Kidney epithelial cell (primary cell): ENCODE results near the gene CXCL12. TPM values are rescaled to one million over a fixed set of nuclear protein-coding genes. Genes with fewer than 3 reads are reported as not detected.

Experiments
- DNase-seq: peaks from one replicate; pipeline ENCODE4 v3.0.0-alpha.2; 2010; ENCODE audit warnings: low read depth
- H3K27me3 ChIP-seq: 2 replicates; pipeline ENCODE4 v1.6.0; 2011; ENCODE audit warnings: low read length; ENCODE audit not compliant: control insufficient read depth, insufficient read depth
- H3K36me3 ChIP-seq: 2 replicates; pipeline ENCODE4 v1.5.1; 2011; ENCODE audit warnings: low read length; ENCODE audit not compliant: control insufficient read depth, insufficient read depth
- H3K4me3 ChIP-seq: 2 replicates; pipeline ENCODE4 v1.5.1; 2011; ENCODE audit warnings: low read depth, mild to moderate bottlenecking, control low read depth, low read length
- CTCF ChIP-seq: IDR thresholded peaks from 2 replicates; pipeline ENCODE4 v1.5.1; 2011; ENCODE audit warnings: mild to moderate bottlenecking, moderate library complexity, low read length, control low read depth, inconsistent platforms; ENCODE audit not compliant: insufficient read depth, poor library complexity, severe bottlenecking
- total RNA-seq: library from RNA; depleted of rRNA; stranded (reverse); fragments of >200 nt; gene quantifications from 2 replicates; pipeline ENCODE4 v1.2.3, GENCODE V29; 2015

CXCL12 gene
- total RNA-seq, 1 donor from 2014 or later, result 13.5 TPM

- no peak for DNase-seq
- Histone ChIP-seq H3K4me3 (no peak overlapping the region), H3K27me3 (peaks cover 43% of the 10 kb centered on the region), H3K36me3 (no peaks in the 10 kb centered on the region)
- TF ChIP-seq CTCF, result no peak
These were observed 972 bp upstream of the CXCL12 start for GRCh38 chr10:44385696-44386441.

- DNase-seq, result no peak
- peak overlapping the region; percentile 27 for H3K4me3 ChIP-seq
- TF ChIP-seq CTCF, result no peak
- no peaks in the 10 kb centered on the region for H3K36me3 ChIP-seq
- H3K27me3 ChIP-seq, result peaks cover 43% of the 10 kb centered on the region
These were observed 284 bp downstream of the CXCL12 start for GRCh38 chr10:44384601-44385025.

DNA sequence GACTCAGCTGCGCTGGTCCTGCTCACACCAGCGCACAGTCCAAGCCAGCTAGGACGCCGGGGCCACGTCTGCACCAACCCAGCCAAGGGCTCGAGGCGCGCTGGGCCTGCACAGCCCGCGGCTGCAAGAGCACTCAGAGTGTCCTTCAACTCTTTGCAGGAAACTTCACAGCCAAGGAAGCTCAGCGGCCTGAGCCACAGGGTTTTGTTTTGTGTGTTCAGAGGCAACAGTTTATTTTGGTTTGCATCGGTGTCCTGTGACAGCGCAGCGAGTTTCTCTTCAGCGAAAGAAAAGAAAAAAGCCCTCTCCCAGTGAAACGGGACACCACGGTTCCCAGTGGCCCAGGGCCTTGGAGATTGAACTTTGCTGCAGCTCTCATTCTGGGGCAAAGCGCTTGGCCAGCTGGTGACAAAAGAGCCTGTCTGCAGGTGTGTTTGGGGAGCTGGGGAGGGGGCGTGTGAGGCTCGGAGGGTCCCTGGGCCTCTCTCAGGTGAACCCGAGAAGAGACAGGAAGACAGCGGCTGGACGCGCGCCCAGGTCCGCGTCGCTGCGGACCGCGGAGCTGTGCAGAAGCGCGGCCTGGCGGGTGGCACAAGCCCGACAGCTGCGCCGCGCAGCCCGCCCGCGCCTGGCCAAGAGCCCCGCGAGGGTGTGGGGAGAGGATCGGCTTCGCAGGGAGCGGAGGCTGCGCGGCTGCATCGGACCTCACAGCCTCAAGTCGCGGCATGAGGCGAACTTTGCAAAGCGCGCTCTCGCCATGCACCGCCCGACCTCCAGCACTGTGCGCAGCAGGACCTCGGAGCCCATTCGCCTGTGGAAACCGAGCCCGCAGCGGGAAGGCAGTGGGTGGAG is 922 bp downstream of the CXCL12 start:
- TF ChIP-seq CTCF, result no peak
- DNase-seq, result no peak
- H3K4me3 ChIP-seq, result peak overlapping the region; percentile 27
- peaks cover 43% of the 10 kb centered on the region for H3K27me3 ChIP-seq
- no peaks in the 10 kb centered on the region for H3K36me3 ChIP-seq

- DNase-seq, result no peak
- Histone ChIP-seq H3K27me3 (peaks cover 43% of the 10 kb centered on the region), H3K36me3 (no peaks in the 10 kb centered on the region), H3K4me3 (no peak overlapping the region)
- no peak for TF ChIP-seq CTCF
These were observed 1.7 kb downstream of the CXCL12 start for GRCh38 chr10:44382981-44383748.

DNA sequence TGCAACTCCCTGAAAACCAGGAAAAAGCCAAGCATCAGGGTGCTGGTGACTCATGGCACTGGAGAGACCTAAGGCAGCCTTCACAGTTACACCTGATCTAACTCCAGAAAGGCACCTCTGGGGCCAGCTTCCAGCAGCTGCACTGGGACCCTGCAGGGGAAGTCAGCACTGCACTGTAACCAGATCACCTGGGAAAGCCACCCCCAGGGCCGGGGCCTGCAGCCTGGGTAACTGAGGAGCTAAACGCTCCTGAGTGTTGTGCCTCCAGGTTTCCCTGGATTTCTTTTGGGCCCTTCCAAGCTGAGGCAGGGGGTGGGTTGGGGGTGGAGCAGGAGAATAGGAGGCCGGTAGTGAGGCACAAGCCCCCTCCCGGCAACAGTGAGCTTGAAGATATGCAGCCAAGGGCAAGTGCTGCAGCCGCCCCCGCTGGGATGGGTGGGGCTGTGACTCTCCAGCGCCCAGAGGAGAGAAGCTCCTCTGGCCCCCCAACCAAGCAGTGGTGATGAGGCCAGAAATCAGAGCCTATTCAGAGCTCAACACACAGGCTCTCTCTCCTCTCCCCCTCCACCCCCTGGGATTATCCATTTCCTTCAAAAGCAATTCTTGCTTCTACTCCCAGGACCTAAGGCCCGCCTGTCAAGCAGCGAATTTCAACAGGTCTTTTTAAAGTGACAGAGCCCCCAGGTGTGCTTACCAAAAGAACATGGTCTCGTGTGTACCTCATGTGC is 2.6 kb downstream of the CXCL12 start:
- Histone ChIP-seq H3K4me3 (no peak overlapping the region), H3K36me3 (no peaks in the 10 kb centered on the region), H3K27me3 (peaks cover 46% of the 10 kb centered on the region)
- no peak for DNase-seq
- TF ChIP-seq CTCF, result no peak
